Measurements from ENCODE around the gene SLC26A11. TPM values are rescaled to one million over a fixed set of nuclear protein-coding genes. Genes with fewer than 3 reads are reported as not detected.

The SLC26A11 gene
- total RNA-seq, 1 donor, result 12.7 TPM

GRCh38 chr17:80261895-80262279 is 41.7 kb downstream of the SLC26A11 start:
- Histone ChIP-seq H4K20me1 (ENCODE audit: insufficient read depth, low read length) (peaks cover 4% of the 10 kb centered on the region), H3K27me3 (ENCODE audit: insufficient read depth, low read length) (no peaks in the 10 kb centered on the region), H3K4me3 (ENCODE audit: insufficient read depth, low read length) (peak overlapping the region; percentile 94), H2AFZ (ENCODE audit: low read length) (no peak overlapping the region), H3K4me1 (ENCODE audit: insufficient read depth, low read length) (peaks cover 29% of the 10 kb centered on the region), H3K4me2 (ENCODE audit: insufficient read depth, low read length) (peak overlapping the region; percentile 85), H3K9me3 (ENCODE audit: low read depth, low read length) (no peaks in the 10 kb centered on the region), H3K27ac (ENCODE audit: low read depth, low read length) (peak overlapping the region; percentile 68), H3K79me2 (ENCODE audit: insufficient read depth, low read length) (peaks cover 43% of the 10 kb centered on the region), H3K36me3 (ENCODE audit: insufficient read depth, low read length) (peaks cover 16% of the 10 kb centered on the region)
- no peak for TF ChIP-seq CTCF (IDR thresholded peaks at IDR 0.05; ENCODE audit: extremely low read depth, low read depth, low read length)
- DNase-seq (ENCODE audit: insufficient read length, low spot score, missing footprints), result no peak

GRCh38 chr17:80262291-80262690 is 42.1 kb downstream of the SLC26A11 start:
- Histone ChIP-seq H3K9me3 (ENCODE audit: low read depth, low read length) (no peaks in the 10 kb centered on the region), H3K27me3 (ENCODE audit: insufficient read depth, low read length) (no peaks in the 10 kb centered on the region), H3K4me2 (ENCODE audit: insufficient read depth, low read length) (peak overlapping the region; percentile 85), H3K36me3 (ENCODE audit: insufficient read depth, low read length) (peaks cover 16% of the 10 kb centered on the region), H3K4me1 (ENCODE audit: insufficient read depth, low read length) (peaks cover 29% of the 10 kb centered on the region), H4K20me1 (ENCODE audit: insufficient read depth, low read length) (peaks cover 4% of the 10 kb centered on the region), H3K27ac (ENCODE audit: low read depth, low read length) (peak overlapping the region; percentile 68), H2AFZ (ENCODE audit: low read length) (no peak overlapping the region), H3K4me3 (ENCODE audit: insufficient read depth, low read length) (peak overlapping the region; percentile 94), H3K79me2 (ENCODE audit: insufficient read depth, low read length) (peaks cover 43% of the 10 kb centered on the region)
- TF ChIP-seq CTCF (IDR thresholded peaks at IDR 0.05; ENCODE audit: extremely low read depth, low read depth, low read length), result no peak
- DNase-seq (ENCODE audit: insufficient read length, low spot score, missing footprints), result peak; percentile 85

GRCh38 chr17:80262775-80263244 is 42.6 kb downstream of the SLC26A11 start:
- no peaks in the 10 kb centered on the region for H3K27me3 ChIP-seq (ENCODE audit: insufficient read depth, low read length)
- H3K36me3 ChIP-seq (ENCODE audit: insufficient read depth, low read length), result peaks cover 21% of the 10 kb centered on the region
- peak; percentile 69 for DNase-seq (ENCODE audit: insufficient read length, low spot score, missing footprints)
- H3K4me2 ChIP-seq (ENCODE audit: insufficient read depth, low read length), result peak overlapping the region; percentile 85
- H2AFZ ChIP-seq (ENCODE audit: low read length), result no peak overlapping the region
- peaks cover 4% of the 10 kb centered on the region for H4K20me1 ChIP-seq (ENCODE audit: insufficient read depth, low read length)
- TF ChIP-seq CTCF (IDR thresholded peaks at IDR 0.05; ENCODE audit: extremely low read depth, low read depth, low read length), result no peak
- H3K4me1 ChIP-seq (ENCODE audit: insufficient read depth, low read length), result peaks cover 29% of the 10 kb centered on the region
- H3K27ac ChIP-seq (ENCODE audit: low read depth, low read length), result peak overlapping the region; percentile 68
- peaks cover 43% of the 10 kb centered on the region for H3K79me2 ChIP-seq (ENCODE audit: insufficient read depth, low read length)
- H3K9me3 ChIP-seq (ENCODE audit: low read depth, low read length), result no peaks in the 10 kb centered on the region
- peak overlapping the region; percentile 94 for H3K4me3 ChIP-seq (ENCODE audit: insufficient read depth, low read length)

- peak; percentile 10 for TF ChIP-seq CTCF (IDR thresholded peaks at IDR 0.05; ENCODE audit: extremely low read depth, low read depth, low read length)
- Histone ChIP-seq H4K20me1 (ENCODE audit: insufficient read depth, low read length) (peaks cover 6% of the 10 kb centered on the region), H3K4me2 (ENCODE audit: insufficient read depth, low read length) (peak overlapping the region; percentile 85), H3K27me3 (ENCODE audit: insufficient read depth, low read length) (no peaks in the 10 kb centered on the region), H3K4me3 (ENCODE audit: insufficient read depth, low read length) (peak overlapping the region; percentile 94), H3K27ac (ENCODE audit: low read depth, low read length) (peak overlapping the region; percentile 68), H3K79me2 (ENCODE audit: insufficient read depth, low read length) (peaks cover 43% of the 10 kb centered on the region), H3K9me3 (ENCODE audit: low read depth, low read length) (no peaks in the 10 kb centered on the region), H3K4me1 (ENCODE audit: insufficient read depth, low read length) (peaks cover 29% of the 10 kb centered on the region), H2AFZ (ENCODE audit: low read length) (peak overlapping the region; percentile 11), H3K36me3 (ENCODE audit: insufficient read depth, low read length) (peaks cover 28% of the 10 kb centered on the region)
- DNase-seq (ENCODE audit: insufficient read length, low spot score, missing footprints), result peak; percentile 98
These were observed 43.3 kb downstream of the SLC26A11 start for GRCh38 chr17:80263253-80264204.
